ENCODE measurements around the gene STK10. TPM values are rescaled to one million over a fixed set of nuclear protein-coding genes. Genes with fewer than 3 reads are reported as not detected.
A peak's percentile ranks its signal among the peaks of the same experiment; 100 is the strongest.

The STK10 gene
- total RNA-seq, 1 donor from 2014 or later, result 12.6 TPM

GRCh38 chr5:172002840-172003512, 185.0 kb downstream of the STK10 start:
- Histone ChIP-seq H3K4me3 (ENCODE audit: low read depth, low read length) (no peak overlapping the region), H3K36me3 (ENCODE audit: control insufficient read depth, insufficient read depth, low read length) (no peaks in the 10 kb centered on the region), H3K27me3 (ENCODE audit: control insufficient read depth, insufficient read depth, low read length) (no peaks in the 10 kb centered on the region)
- TF ChIP-seq, protein P1, sequence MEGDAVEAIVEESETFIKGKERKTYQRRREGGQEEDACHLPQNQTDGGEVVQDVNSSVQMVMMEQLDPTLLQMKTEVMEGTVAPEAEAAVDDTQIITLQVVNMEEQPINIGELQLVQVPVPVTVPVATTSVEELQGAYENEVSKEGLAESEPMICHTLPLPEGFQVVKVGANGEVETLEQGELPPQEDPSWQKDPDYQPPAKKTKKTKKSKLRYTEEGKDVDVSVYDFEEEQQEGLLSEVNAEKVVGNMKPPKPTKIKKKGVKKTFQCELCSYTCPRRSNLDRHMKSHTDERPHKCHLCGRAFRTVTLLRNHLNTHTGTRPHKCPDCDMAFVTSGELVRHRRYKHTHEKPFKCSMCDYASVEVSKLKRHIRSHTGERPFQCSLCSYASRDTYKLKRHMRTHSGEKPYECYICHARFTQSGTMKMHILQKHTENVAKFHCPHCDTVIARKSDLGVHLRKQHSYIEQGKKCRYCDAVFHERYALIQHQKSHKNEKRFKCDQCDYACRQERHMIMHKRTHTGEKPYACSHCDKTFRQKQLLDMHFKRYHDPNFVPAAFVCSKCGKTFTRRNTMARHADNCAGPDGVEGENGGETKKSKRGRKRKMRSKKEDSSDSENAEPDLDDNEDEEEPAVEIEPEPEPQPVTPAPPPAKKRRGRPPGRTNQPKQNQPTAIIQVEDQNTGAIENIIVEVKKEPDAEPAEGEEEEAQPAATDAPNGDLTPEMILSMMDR (IDR thresholded peaks at IDR 0.05; ENCODE audit: insufficient read depth, low read length, severe bottlenecking), result no peak
- FAIRE-seq (no peak), DNase-seq (ENCODE audit: low read depth) (peak; percentile 26)

- Histone ChIP-seq H3K36me3 (ENCODE audit: control insufficient read depth, insufficient read depth, low read length) (no peaks in the 10 kb centered on the region), H3K27me3 (ENCODE audit: control insufficient read depth, insufficient read depth, low read length) (no peaks in the 10 kb centered on the region), H3K4me3 (ENCODE audit: low read depth, low read length) (no peak overlapping the region)
- TF ChIP-seq, protein P1 (IDR thresholded peaks at IDR 0.05; ENCODE audit: insufficient read depth, low read length, severe bottlenecking), result peak; percentile 52
- DNase-seq (ENCODE audit: low read depth) (peak; percentile 49), FAIRE-seq (no peak)
These were observed 185.7 kb downstream of the STK10 start for GRCh38 chr5:172002310-172002709.

GRCh38 chr5:171999877-172000276, 188.1 kb downstream of the STK10 start:
- peak; percentile 58 for DNase-seq (ENCODE audit: low read depth)
- TF ChIP-seq, protein P1 (IDR thresholded peaks at IDR 0.05; ENCODE audit: insufficient read depth, low read length, severe bottlenecking), result no peak
- Histone ChIP-seq H3K4me3 (ENCODE audit: low read depth, low read length) (no peak overlapping the region), H3K27me3 (ENCODE audit: control insufficient read depth, insufficient read depth, low read length) (no peaks in the 10 kb centered on the region), H3K36me3 (ENCODE audit: control insufficient read depth, insufficient read depth, low read length) (no peaks in the 10 kb centered on the region)
- no peak for FAIRE-seq

DNA sequence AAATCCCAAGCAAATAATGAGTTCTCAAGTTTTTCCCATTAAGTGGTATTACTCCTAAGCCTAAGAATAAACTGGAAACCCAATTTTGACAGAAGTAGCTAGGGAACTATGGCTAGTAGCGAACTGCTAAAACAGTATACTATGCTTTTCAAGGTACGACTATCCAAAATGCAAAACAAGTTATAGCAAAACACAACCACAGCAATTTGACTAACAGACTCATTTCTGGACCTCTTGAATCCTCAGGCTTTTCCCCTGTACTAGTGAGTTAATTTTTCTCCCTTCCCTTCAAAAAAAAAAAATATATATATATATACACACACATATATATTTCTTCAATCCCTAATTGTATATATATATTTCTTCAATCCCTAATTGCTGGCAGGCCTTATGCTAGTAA, 188.9 kb downstream of the STK10 start:
- Histone ChIP-seq H3K27me3 (ENCODE audit: control insufficient read depth, insufficient read depth, low read length) (no peaks in the 10 kb centered on the region), H3K36me3 (ENCODE audit: control insufficient read depth, insufficient read depth, low read length) (no peaks in the 10 kb centered on the region), H3K4me3 (ENCODE audit: low read depth, low read length) (no peak overlapping the region)
- DNase-seq (ENCODE audit: low read depth) (no peak), FAIRE-seq (no peak)
- TF ChIP-seq, protein P1 (IDR thresholded peaks at IDR 0.05; ENCODE audit: insufficient read depth, low read length, severe bottlenecking), result no peak

- no peaks in the 10 kb centered on the region for H3K27me3 ChIP-seq (ENCODE audit: control insufficient read depth, insufficient read depth, low read length)
- no peaks in the 10 kb centered on the region for H3K36me3 ChIP-seq (ENCODE audit: control insufficient read depth, insufficient read depth, low read length)
- FAIRE-seq, result no peak
- TF ChIP-seq, protein P1 (IDR thresholded peaks at IDR 0.05; ENCODE audit: insufficient read depth, low read length, severe bottlenecking), result no peak
- no peak overlapping the region for H3K4me3 ChIP-seq (ENCODE audit: low read depth, low read length)
- DNase-seq (ENCODE audit: low read depth), result no peak
These were observed 191.0 kb downstream of the STK10 start for GRCh38 chr5:171997011-171997410.

DNA sequence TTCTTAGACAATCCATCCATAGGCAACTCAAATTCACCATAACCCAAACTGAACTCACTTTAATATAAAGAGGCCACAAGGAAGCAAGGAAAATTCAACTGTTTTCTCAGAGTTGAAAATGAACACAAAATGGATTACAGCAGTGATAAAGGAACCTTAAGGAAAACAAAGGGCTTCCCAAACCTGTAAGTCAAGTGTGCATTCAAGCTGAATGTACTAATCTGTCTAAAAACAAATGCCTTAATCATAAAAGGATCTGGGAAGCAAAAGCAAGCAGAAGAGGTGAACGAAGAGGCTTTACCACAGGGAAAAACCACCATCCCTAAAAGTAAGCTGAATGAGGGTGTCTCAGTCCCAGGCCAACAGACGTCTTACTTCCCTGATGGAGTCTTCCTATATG, 195.2 kb downstream of the STK10 start:
- Histone ChIP-seq H3K27me3 (ENCODE audit: control insufficient read depth, insufficient read depth, low read length) (no peaks in the 10 kb centered on the region), H3K4me3 (ENCODE audit: low read depth, low read length) (no peak overlapping the region), H3K36me3 (ENCODE audit: control insufficient read depth, insufficient read depth, low read length) (no peaks in the 10 kb centered on the region)
- no peak for FAIRE-seq
- DNase-seq (ENCODE audit: low read depth), result no peak
- TF ChIP-seq, protein P1 (IDR thresholded peaks at IDR 0.05; ENCODE audit: insufficient read depth, low read length, severe bottlenecking), result no peak
